ENCODE results near the gene COL5A1.

DNA sequence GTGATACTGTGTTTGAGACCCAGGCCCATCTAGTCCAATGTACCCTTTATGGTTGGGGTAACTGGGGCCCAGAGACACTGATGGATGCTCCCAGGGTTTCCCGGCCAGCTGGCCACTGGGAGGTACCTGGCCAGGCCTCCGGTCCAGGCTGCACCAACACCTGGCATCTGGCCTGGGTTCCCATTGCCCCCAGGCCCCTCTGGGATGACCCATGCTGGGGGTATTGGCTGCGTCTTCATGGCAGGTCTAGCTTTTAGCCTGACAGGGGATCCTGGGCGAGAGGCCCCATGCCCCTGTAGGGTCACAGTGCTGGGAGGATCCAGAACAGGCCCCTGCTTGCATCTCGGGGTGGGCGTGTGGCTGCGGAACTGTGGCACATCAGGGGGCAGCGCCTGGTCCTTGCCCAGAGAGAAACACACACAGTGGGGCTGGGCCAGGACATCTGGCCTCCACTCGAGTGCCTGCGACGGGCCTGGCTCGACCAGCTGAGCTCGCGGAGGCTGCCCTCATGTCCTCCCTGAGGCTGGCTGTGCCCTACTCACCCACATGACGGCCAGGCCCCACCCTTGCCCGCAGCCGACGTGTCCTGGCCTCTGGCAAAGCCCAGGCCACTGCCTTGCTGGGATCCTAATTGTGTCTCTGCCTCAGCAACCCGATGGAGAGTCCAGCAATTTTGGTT, 21.5 kb upstream of the COL5A1 start:
- TF ChIP-seq, protein P1, sequence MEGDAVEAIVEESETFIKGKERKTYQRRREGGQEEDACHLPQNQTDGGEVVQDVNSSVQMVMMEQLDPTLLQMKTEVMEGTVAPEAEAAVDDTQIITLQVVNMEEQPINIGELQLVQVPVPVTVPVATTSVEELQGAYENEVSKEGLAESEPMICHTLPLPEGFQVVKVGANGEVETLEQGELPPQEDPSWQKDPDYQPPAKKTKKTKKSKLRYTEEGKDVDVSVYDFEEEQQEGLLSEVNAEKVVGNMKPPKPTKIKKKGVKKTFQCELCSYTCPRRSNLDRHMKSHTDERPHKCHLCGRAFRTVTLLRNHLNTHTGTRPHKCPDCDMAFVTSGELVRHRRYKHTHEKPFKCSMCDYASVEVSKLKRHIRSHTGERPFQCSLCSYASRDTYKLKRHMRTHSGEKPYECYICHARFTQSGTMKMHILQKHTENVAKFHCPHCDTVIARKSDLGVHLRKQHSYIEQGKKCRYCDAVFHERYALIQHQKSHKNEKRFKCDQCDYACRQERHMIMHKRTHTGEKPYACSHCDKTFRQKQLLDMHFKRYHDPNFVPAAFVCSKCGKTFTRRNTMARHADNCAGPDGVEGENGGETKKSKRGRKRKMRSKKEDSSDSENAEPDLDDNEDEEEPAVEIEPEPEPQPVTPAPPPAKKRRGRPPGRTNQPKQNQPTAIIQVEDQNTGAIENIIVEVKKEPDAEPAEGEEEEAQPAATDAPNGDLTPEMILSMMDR (IDR thresholded peaks at IDR 0.05) = no peak
- TF ChIP-seq POLR2A (IDR thresholded peaks at IDR 0.05) = no peak

Measured in esophagus squamous epithelium (tissue), 4 donors.